GM23338 (cell line): ENCODE results near the gene DEXI. TPM values are rescaled to one million over a fixed set of nuclear protein-coding genes. Genes with fewer than 3 reads are reported as not detected.

Experiments
- ATAC-seq: fragments of 200-7000 bp; cut with Tn5 transposase; 3 replicates; pipeline ENCODE4 v1.9.1; 2020
- DNase-seq: peaks from one replicate; pipeline ENCODE4 v3.0.0-alpha.2; 2015; ENCODE audit warnings: low spot score
- H2AFZ ChIP-seq: fragments of 200-600 bp; sonication (generic); 2 replicates; pipeline ENCODE4 v1.8.0; 2016; ENCODE audit warnings: antibody characterized with exemption, mild to moderate bottlenecking, moderate library complexity
- H3F3A ChIP-seq: fragments of 200-600 bp; sonication (generic); replicated peaks from 2 replicates; pipeline ENCODE4 v1.8.0; 2017; ENCODE audit warnings: antibody characterized with exemption, mixed run types, low read depth
- H3K27ac ChIP-seq: fragments of 200-600 bp; sonication (generic); 2 replicates; pipeline ENCODE4 v1.6.1; 2016; ENCODE audit warnings: low read depth
- H3K27me3 ChIP-seq: fragments of 200-600 bp; sonication (generic); 2 replicates; pipeline ENCODE4 v1.8.0; 2016; ENCODE audit warnings: mild to moderate bottlenecking, mixed run types, moderate library complexity; ENCODE audit not compliant: insufficient read depth
- H3K36me3 ChIP-seq: fragments of 200-600 bp; sonication (generic); 2 replicates; pipeline ENCODE4 v1.8.0; 2016; ENCODE audit warnings: mild to moderate bottlenecking; ENCODE audit not compliant: insufficient read depth
- H3K4me1 ChIP-seq: fragments of 200-600 bp; sonication (generic); 2 replicates; pipeline ENCODE4 v1.8.0; 2016; ENCODE audit warnings: mild to moderate bottlenecking, moderate library complexity; ENCODE audit not compliant: insufficient read depth
- H3K4me2 ChIP-seq: fragments of 200-600 bp; sonication (generic); 2 replicates; pipeline ENCODE4 v1.7.1; 2017; ENCODE audit warnings: mixed run types
- H3K4me3 ChIP-seq: fragments of 200-600 bp; sonication (generic); 2 replicates; pipeline ENCODE4 v1.6.1; 2016; ENCODE audit warnings: mixed run types
- H3K79me2 ChIP-seq: fragments of 200-600 bp; sonication (generic); replicated peaks from 2 replicates; pipeline ENCODE4 v1.8.0; 2017; ENCODE audit warnings: mild to moderate bottlenecking; ENCODE audit not compliant: insufficient read depth
- H3K9me2 ChIP-seq: fragments of 200-600 bp; sonication (generic); 2 replicates; pipeline ENCODE4 v1.8.0; 2017; ENCODE audit not compliant: insufficient read depth
- H4K20me1 ChIP-seq: fragments of 200-600 bp; sonication (generic); replicated peaks from 2 replicates; pipeline ENCODE4 v1.8.0; 2017; ENCODE audit warnings: mild to moderate bottlenecking; ENCODE audit not compliant: insufficient read depth
- H3K27ac Mint-ChIP-seq: 2 replicates; pipeline ENCODE4 v1.8.0; 2020; ENCODE audit warnings: inconsistent platforms, mild to moderate bottlenecking, moderate library complexity, mixed read lengths
- H3K27me3 Mint-ChIP-seq: 3 replicates; pipeline ENCODE4 v1.8.0; 2022; ENCODE audit warnings: low read depth, mild to moderate bottlenecking, moderate library complexity, mixed read lengths, inconsistent platforms; ENCODE audit not compliant: insufficient read depth, poor library complexity
- H3K36me3 Mint-ChIP-seq: 3 replicates; pipeline ENCODE4 v1.8.0; 2021; ENCODE audit warnings: low read depth, mild to moderate bottlenecking, inconsistent platforms, moderate library complexity, mixed read lengths
- H3K4me1 Mint-ChIP-seq: 3 replicates; pipeline ENCODE4 v1.8.0; 2020; ENCODE audit warnings: mild to moderate bottlenecking, inconsistent platforms, mixed read lengths
- H3K4me3 Mint-ChIP-seq: 3 replicates; pipeline ENCODE4 v1.8.0; 2021; ENCODE audit warnings: moderate library complexity, mild to moderate bottlenecking, inconsistent platforms, mixed read lengths
- H3K9me3 Mint-ChIP-seq: 3 replicates; pipeline ENCODE4 v1.8.0; 2020; ENCODE audit warnings: moderate library complexity, mild to moderate bottlenecking, inconsistent platforms, mixed read lengths
- CREB1 ChIP-seq: fragments of 250-450 bp; sonication (Bioruptor Pico); IDR thresholded peaks from 2 replicates; pipeline ENCODE4 v1.5.0; 2020; ENCODE audit warnings: low read depth, mild to moderate bottlenecking, moderate library complexity
- EZH2 ChIP-seq: fragments of 200-600 bp; sonication (generic); IDR thresholded peaks from one replicate; pipeline ENCODE4 v1.8.0; 2017; ENCODE audit warnings: antibody characterized with exemption, mild to moderate bottlenecking, low read depth; ENCODE audit not compliant: unreplicated experiment
- EZH2phosphoT487 ChIP-seq: fragments of 200-600 bp; sonication (generic); IDR thresholded peaks from one replicate; pipeline ENCODE4 v1.8.1; 2018; ENCODE audit warnings: antibody characterized with exemption; ENCODE audit not compliant: unreplicated experiment
- JUNB ChIP-seq: IDR thresholded peaks from one replicate; pipeline ENCODE4 v1.6.1; 2016; ENCODE audit warnings: antibody characterized with exemption; ENCODE audit not compliant: unreplicated experiment
- NANOG ChIP-seq: IDR thresholded peaks from 2 replicates; pipeline ENCODE4 v1.6.1; 2016; ENCODE audit warnings: antibody characterized with exemption, borderline replicate concordance
- STAT1 ChIP-seq: IDR thresholded peaks from one replicate; pipeline ENCODE4 v1.6.1; 2016; ENCODE audit warnings: antibody characterized with exemption; ENCODE audit not compliant: unreplicated experiment
- ZNF114 ChIP-seq: fragments of 250-450 bp; sonication (Bioruptor Pico); IDR thresholded peaks from 2 replicates; pipeline ENCODE4 v1.5.0; 2020; ENCODE audit warnings: mild to moderate bottlenecking, moderate library complexity
- polyA plus RNA-seq: library from polyadenylated mRNA; unstranded; fragments of >200 nt; fragmentation: Nextera tagmentation; extraction: Ambion mirVana; gene quantifications from 2 replicates; pipeline ENCODE4 v1.2.1, GENCODE V29; 2016
- total RNA-seq: library from RNA; depleted of rRNA; stranded (reverse); fragments of >200 nt; shearing (Covaris generic); gene quantifications from 2 replicates; pipeline ENCODE4 v1.2.3, GENCODE V29; 2014
- TF ChIP-seq, protein P1 (sequence below): IDR thresholded peaks from one replicate; pipeline ENCODE4 v1.6.1; 2018; ENCODE audit warnings: antibody characterized with exemption; ENCODE audit not compliant: unreplicated experiment
- TF ChIP-seq, protein P2 (sequence below), 2 experiments: fragments of 200-600 bp in 1 of 2; sonication (generic) in 1 of 2; conservative IDR thresholded peaks; 2 replicates each; pipeline versions ENCODE4 v1.5.1 to v1.6.1; 2016 to 2017; ENCODE audit warnings: antibody characterized with exemption in 2 of 2, low read depth in 2 of 2, mild to moderate bottlenecking in 2 of 2, moderate library complexity in 1 of 2

Gene DEXI
- total and polyA plus RNA-seq, 2 experiments from 2014 or later = 26.5 to 58.2 TPM

DNA sequence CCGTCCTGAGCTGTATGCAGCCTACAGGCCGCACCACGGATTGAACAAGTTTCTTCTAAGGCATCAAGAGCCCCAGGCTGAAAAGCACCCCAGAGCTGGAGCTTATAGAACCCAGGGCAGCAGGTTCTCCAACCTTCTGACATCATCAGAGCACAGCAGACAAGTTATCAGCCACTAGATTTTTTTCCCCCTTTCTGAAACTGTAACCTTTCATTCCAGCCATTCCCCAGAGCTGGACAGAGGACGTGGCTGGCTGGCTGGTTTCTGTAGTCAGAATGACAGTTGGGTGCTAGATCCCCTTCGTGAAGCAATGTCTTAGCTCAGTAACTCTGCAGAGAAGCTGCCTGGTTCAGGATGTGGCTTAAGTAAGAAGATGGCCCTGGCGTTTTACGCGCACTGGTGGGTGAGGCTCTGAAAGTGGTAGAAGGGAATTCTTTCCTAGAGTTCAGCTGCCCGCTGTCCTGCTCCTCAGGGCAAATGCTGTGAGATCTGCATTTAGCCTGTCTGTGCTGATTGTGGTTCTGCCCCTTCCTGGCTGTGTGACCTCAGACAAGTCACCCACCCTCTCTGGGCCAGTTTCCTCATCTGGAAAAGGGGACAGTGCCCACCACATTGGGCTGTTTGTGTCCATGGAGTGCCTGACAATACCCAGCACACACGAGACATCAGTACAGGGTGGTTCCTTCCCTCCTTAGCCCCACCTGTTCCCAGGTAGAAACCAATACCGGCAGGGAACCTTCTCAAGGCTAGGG is 9.1 kb downstream of the DEXI start:
- peaks cover 20% of the 10 kb centered on the region for H3K79me2 ChIP-seq
- no peak for DNase-seq
- H3K9me3 Mint-ChIP-seq = no peaks in the 10 kb centered on the region

DNA sequence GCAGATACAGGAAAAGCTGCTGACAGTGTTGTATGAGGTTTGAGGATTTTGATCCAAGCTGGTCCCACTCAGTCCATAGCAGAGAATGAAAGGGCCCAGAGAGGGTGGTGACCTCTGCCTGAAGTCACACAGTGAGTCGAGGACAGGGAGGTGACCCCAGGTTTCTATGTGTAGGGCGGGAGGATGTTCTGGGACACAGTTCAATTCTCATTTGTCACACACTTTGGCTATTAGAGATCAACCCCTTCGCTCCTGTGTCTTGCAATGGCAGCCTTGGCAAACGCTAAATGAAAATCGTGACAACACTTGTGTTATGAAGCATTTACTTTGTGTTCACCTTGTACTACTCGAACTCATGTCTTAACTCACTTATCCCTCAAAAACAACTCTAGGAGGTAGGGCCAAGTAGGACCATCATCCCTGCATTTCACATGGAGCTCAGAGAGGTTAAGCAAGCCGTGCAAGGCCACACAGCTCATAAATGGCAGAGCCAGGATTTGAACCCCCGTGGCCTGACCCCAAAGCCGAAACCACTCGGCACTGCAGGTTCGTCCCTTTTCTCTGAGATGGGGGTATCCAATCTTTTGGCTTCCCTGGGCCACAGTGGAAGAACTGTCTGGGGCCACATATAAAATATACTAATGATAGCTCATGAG is 10.2 kb downstream of the DEXI start:
- Histone ChIP-seq H3K36me3 (no peaks in the 10 kb centered on the region; the same call in 1 of the 2 replicates), H3K4me3 (no peak overlapping the region), H3K27ac (no peak overlapping the region), H3F3A (no peaks in the 10 kb centered on the region), H2AFZ (no peak overlapping the region), H3K79me2 (peaks cover 20% of the 10 kb centered on the region), H4K20me1 (peaks cover 23% of the 10 kb centered on the region), H3K4me2 (no peak overlapping the region), H3K4me1 (no peaks in the 10 kb centered on the region), H3K9me2 (no peaks in the 10 kb centered on the region), H3K27me3 (no peaks in the 10 kb centered on the region)
- ATAC-seq (no peak), DNase-seq (no peak)
- Mint-ChIP-seq H3K36me3 (peaks cover 9% of the 10 kb centered on the region), H3K4me1 (no peaks in the 10 kb centered on the region), H3K27ac (no peak overlapping the region), H3K9me3 (no peaks in the 10 kb centered on the region), H3K27me3 (peaks cover 3% of the 10 kb centered on the region), H3K4me3 (no peak overlapping the region)
- TF ChIP-seq CREB1 (CRISPR knock-in tag) (no peak), EZH2 (no peak), JUNB (no peak), STAT1 (no peak), NANOG (no peak), ZNF114 (CRISPR knock-in tag) (no peak)
- TF ChIP-seq, protein P1, sequence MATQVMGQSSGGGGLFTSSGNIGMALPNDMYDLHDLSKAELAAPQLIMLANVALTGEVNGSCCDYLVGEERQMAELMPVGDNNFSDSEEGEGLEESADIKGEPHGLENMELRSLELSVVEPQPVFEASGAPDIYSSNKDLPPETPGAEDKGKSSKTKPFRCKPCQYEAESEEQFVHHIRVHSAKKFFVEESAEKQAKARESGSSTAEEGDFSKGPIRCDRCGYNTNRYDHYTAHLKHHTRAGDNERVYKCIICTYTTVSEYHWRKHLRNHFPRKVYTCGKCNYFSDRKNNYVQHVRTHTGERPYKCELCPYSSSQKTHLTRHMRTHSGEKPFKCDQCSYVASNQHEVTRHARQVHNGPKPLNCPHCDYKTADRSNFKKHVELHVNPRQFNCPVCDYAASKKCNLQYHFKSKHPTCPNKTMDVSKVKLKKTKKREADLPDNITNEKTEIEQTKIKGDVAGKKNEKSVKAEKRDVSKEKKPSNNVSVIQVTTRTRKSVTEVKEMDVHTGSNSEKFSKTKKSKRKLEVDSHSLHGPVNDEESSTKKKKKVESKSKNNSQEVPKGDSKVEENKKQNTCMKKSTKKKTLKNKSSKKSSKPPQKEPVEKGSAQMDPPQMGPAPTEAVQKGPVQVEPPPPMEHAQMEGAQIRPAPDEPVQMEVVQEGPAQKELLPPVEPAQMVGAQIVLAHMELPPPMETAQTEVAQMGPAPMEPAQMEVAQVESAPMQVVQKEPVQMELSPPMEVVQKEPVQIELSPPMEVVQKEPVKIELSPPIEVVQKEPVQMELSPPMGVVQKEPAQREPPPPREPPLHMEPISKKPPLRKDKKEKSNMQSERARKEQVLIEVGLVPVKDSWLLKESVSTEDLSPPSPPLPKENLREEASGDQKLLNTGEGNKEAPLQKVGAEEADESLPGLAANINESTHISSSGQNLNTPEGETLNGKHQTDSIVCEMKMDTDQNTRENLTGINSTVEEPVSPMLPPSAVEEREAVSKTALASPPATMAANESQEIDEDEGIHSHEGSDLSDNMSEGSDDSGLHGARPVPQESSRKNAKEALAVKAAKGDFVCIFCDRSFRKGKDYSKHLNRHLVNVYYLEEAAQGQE = no peak

More for the DNA sequence above, 9.1 kb downstream of the DEXI start:
- Histone ChIP-seq H3K4me1 (no peaks in the 10 kb centered on the region), H3K9me2 (no peaks in the 10 kb centered on the region), H3K4me3 (no peak overlapping the region), H3K27me3 (no peaks in the 10 kb centered on the region), H2AFZ (no peak overlapping the region), H3F3A (no peaks in the 10 kb centered on the region), H3K27ac (no peak overlapping the region), H4K20me1 (peaks cover 31% of the 10 kb centered on the region), H3K4me2 (no peak overlapping the region), H3K36me3 (no peaks in the 10 kb centered on the region; the same call in 1 of the 2 replicates)
- TF ChIP-seq ZNF114 (CRISPR knock-in tag) = no peak
- TF ChIP-seq, protein P1 = no peak
- no peak for TF ChIP-seq EZH2phosphoT487
- TF ChIP-seq, protein P2, sequence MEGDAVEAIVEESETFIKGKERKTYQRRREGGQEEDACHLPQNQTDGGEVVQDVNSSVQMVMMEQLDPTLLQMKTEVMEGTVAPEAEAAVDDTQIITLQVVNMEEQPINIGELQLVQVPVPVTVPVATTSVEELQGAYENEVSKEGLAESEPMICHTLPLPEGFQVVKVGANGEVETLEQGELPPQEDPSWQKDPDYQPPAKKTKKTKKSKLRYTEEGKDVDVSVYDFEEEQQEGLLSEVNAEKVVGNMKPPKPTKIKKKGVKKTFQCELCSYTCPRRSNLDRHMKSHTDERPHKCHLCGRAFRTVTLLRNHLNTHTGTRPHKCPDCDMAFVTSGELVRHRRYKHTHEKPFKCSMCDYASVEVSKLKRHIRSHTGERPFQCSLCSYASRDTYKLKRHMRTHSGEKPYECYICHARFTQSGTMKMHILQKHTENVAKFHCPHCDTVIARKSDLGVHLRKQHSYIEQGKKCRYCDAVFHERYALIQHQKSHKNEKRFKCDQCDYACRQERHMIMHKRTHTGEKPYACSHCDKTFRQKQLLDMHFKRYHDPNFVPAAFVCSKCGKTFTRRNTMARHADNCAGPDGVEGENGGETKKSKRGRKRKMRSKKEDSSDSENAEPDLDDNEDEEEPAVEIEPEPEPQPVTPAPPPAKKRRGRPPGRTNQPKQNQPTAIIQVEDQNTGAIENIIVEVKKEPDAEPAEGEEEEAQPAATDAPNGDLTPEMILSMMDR (conservative IDR thresholded peaks at IDR 0.05; ENCODE audit: low read depth in 2 of 2) = no peak
- Mint-ChIP-seq H3K4me1 (no peaks in the 10 kb centered on the region), H3K36me3 (peaks cover under 1% of the 10 kb centered on the region; the same call in 2 of the 3 replicates), H3K27me3 (peaks cover 3% of the 10 kb centered on the region), H3K4me3 (no peak overlapping the region), H3K27ac (no peak overlapping the region)
- ATAC-seq = no peak
